DOHH2 (cell line): Measurements from ENCODE around the gene TEX52.

Experiments used
- CTCF ChIP-seq: fragments of 200-600 bp; sonication (generic); IDR thresholded peaks from one replicate; pipeline ENCODE4 v1.5.1; 2014; ENCODE audit warnings: antibody characterized with exemption, mild to moderate bottlenecking, low read depth, low read length; ENCODE audit not compliant: poor library complexity, severe bottlenecking
- EZH2phosphoT487 ChIP-seq: fragments of 200-600 bp; sonication (generic); IDR thresholded peaks from 2 replicates; pipeline ENCODE4 v1.6.1; 2017; ENCODE audit warnings: borderline replicate concordance, mild to moderate bottlenecking, antibody characterized with exemption, low read length, moderate library complexity, mixed read lengths

- TF ChIP-seq CTCF: no peak
- no peak for TF ChIP-seq EZH2phosphoT487
These were observed 51.7 kb downstream of the TEX52 start for GRCh38 chr12:2805143-2805520.
